PC-3 (cell line): ENCODE results near the gene IL17RB. TPM values are rescaled to one million over a fixed set of nuclear protein-coding genes. Genes with fewer than 3 reads are reported as not detected.
A peak's percentile ranks its signal among the peaks of the same experiment; 100 is the strongest.

Experiments
- ATAC-seq: fragments of 200-7000 bp; cut with Tn5 transposase; 2 replicates; pipeline ENCODE4 v1.9.1; 2020; ENCODE audit warnings: mild to moderate bottlenecking, moderate library complexity
- BruUV-seq: library from RNA; stranded (reverse); fragments of 400-500 nt; replicated peaks from 2 replicates; lab custom pipeline; 2021; lab: Mats Ljungman, UMichigan
- CTCF ChIA-PET: fragments of 300-600 bp; sonication (Branson Sonifier 250); formaldehyde crosslinking; loops from one replicate; lab custom pipeline; 2022; ENCODE audit warnings: antibody characterized with exemption; lab: Charles Lee
- POLR2A ChIA-PET: fragments of 300-600 bp; sonication (Branson Sonifier 250); formaldehyde crosslinking; loops from one replicate; lab custom pipeline; 2022; ENCODE audit warnings: antibody characterized with exemption; ENCODE audit not compliant: unreplicated experiment; lab: Charles Lee
- DNase-seq: peaks from one replicate; pipeline ENCODE4 v3.0.0-alpha.2; 2015
- H2AFZ ChIP-seq: fragments of 300-600 bp; sonication (generic); 2 replicates; pipeline ENCODE4 v1.6.0; 2016; ENCODE audit warnings: antibody characterized with exemption, low read length
- H3F3A ChIP-seq: fragments of 300-600 bp; sonication (generic); one replicate; pipeline ENCODE4 v1.6.0; 2017; ENCODE audit warnings: antibody characterized with exemption, low read length, control low read depth, mild to moderate bottlenecking; ENCODE audit not compliant: unreplicated experiment
- H3K27ac ChIP-seq: fragments of 300-600 bp; sonication (generic); 2 replicates; pipeline ENCODE4 v1.5.1; 2016; ENCODE audit warnings: mild to moderate bottlenecking, low read length
- H3K27me3 ChIP-seq: fragments of 300-600 bp; sonication (generic); 2 replicates; pipeline ENCODE4 v1.6.1; 2016; ENCODE audit warnings: low read length, mixed read lengths
- H3K36me3 ChIP-seq: fragments of 300-600 bp; sonication (generic); 2 replicates; pipeline ENCODE4 v1.6.1; 2016; ENCODE audit warnings: low read depth, mixed run types, low read length, mixed read lengths
- H3K4me1 ChIP-seq: fragments of 300-600 bp; sonication (generic); 2 replicates; pipeline ENCODE4 v1.5.1; 2016; ENCODE audit warnings: low read length; ENCODE audit not compliant: insufficient read depth
- H3K4me2 ChIP-seq: fragments of 300-600 bp; sonication (generic); 2 replicates; pipeline ENCODE4 v1.6.0; 2016; ENCODE audit warnings: low read length
- H3K4me3 ChIP-seq: fragments of 300-600 bp; sonication (generic); 2 replicates; pipeline ENCODE4 v1.5.1; 2016; ENCODE audit warnings: mild to moderate bottlenecking, low read length, mixed read lengths
- H3K79me2 ChIP-seq: fragments of 300-600 bp; sonication (generic); 2 replicates; pipeline ENCODE4 v1.6.1; 2017; ENCODE audit warnings: low read length, mixed read lengths
- H3K9ac ChIP-seq: fragments of 300-600 bp; sonication (generic); 2 replicates; pipeline ENCODE4 v1.6.0; 2016; ENCODE audit warnings: mild to moderate bottlenecking, low read length
- H3K9me2 ChIP-seq: fragments of 300-600 bp; sonication (generic); replicated peaks from 2 replicates; pipeline ENCODE4 v1.6.1; 2016; ENCODE audit warnings: mixed run types, low read length, mixed read lengths
- H3K9me3 ChIP-seq: fragments of 300-600 bp; sonication (generic); 2 replicates; pipeline ENCODE4 v1.6.1; 2016; ENCODE audit warnings: low read length, mixed read lengths
- H4K20me1 ChIP-seq: fragments of 300-600 bp; sonication (generic); 2 replicates; pipeline ENCODE4 v1.6.1; 2016; ENCODE audit warnings: low read length, mixed read lengths
- CTCF ChIP-seq: fragments of 300-600 bp; sonication (generic); conservative IDR thresholded peaks from 2 replicates; pipeline ENCODE4 v1.5.1; 2017; ENCODE audit warnings: antibody characterized with exemption, low read depth, mild to moderate bottlenecking, low read length
- EZH2 ChIP-seq: fragments of 300-600 bp; sonication (generic); IDR thresholded peaks from one replicate; pipeline ENCODE4 v1.6.1; 2017; ENCODE audit warnings: antibody characterized with exemption, mild to moderate bottlenecking, low read length; ENCODE audit not compliant: unreplicated experiment
- EZH2phosphoT487 ChIP-seq: fragments of 300-600 bp; sonication (generic); IDR thresholded peaks from 2 replicates; pipeline ENCODE4 v1.6.1; 2018; ENCODE audit warnings: mild to moderate bottlenecking, antibody characterized with exemption, low read length, borderline replicate concordance
- intact Hi-C: fragments of 100-400 bp; cut with micrococcal nuclease; formaldehyde crosslinking; loops from 2 replicates; pipeline ENCODE4 v1.9.0; 2023
- total RNA-seq: library from RNA; depleted of rRNA; stranded (reverse); fragments of >200 nt; gene quantifications from 2 replicates; pipeline ENCODE4 v1.2.3, GENCODE V29; 2014

The IL17RB gene
- total RNA-seq, 1 experiment from 2014 or later = 2.3 TPM

GRCh38 chr3:53820756-53821580 is 25.4 kb upstream of the IL17RB start:
- Histone ChIP-seq H3K9me3 (no peaks in the 10 kb centered on the region), H3F3A (no peaks in the 10 kb centered on the region), H3K27ac (no peak overlapping the region), H3K4me3 (no peak overlapping the region), H3K4me2 (no peak overlapping the region), H3K9ac (no peak overlapping the region), H3K4me1 (no peaks in the 10 kb centered on the region), H3K27me3 (no peaks in the 10 kb centered on the region; the same call in 1 of the 2 replicates), H3K9me2 (no peaks in the 10 kb centered on the region), H3K36me3 (no peaks in the 10 kb centered on the region), H3K79me2 (no peaks in the 10 kb centered on the region), H2AFZ (no peak overlapping the region), H4K20me1 (no peaks in the 10 kb centered on the region)
- BruUV-seq = no TSS peak
- TF ChIP-seq EZH2phosphoT487 (no peak), EZH2 (no peak), CTCF (no peak)
- POLR2A ChIA-PET = no interaction called here
- DNase-seq (no peak), ATAC-seq (no peak)
- intact Hi-C loops = no loop called here
- CTCF ChIA-PET = no interaction called here

- Histone ChIP-seq H3K9ac (no peak overlapping the region), H3K4me3 (no peak overlapping the region), H3K4me2 (no peak overlapping the region), H3K27ac (no peak overlapping the region), H3F3A (no peaks in the 10 kb centered on the region), H2AFZ (no peak overlapping the region), H4K20me1 (no peaks in the 10 kb centered on the region), H3K9me2 (no peaks in the 10 kb centered on the region), H3K27me3 (no peaks in the 10 kb centered on the region), H3K9me3 (no peaks in the 10 kb centered on the region), H3K79me2 (no peaks in the 10 kb centered on the region), H3K4me1 (no peaks in the 10 kb centered on the region), H3K36me3 (no peaks in the 10 kb centered on the region)
- POLR2A ChIA-PET = no interaction called here
- ATAC-seq (peak; percentile 83), DNase-seq (peak; percentile 42)
- intact Hi-C loops = no loop called here
- TF ChIP-seq CTCF = no peak
- no peak for TF ChIP-seq EZH2phosphoT487
- no peak for TF ChIP-seq EZH2
- no TSS peak for BruUV-seq
- CTCF ChIA-PET = no interaction called here
These were observed 24.7 kb upstream of the IL17RB start for GRCh38 chr3:53821631-53822121.

GRCh38 chr3:53822331-53822741 is 24.0 kb upstream of the IL17RB start:
- Histone ChIP-seq H3F3A (no peaks in the 10 kb centered on the region), H3K4me2 (no peak overlapping the region), H3K36me3 (no peaks in the 10 kb centered on the region), H3K27ac (no peak overlapping the region), H3K79me2 (no peaks in the 10 kb centered on the region), H2AFZ (no peak overlapping the region), H3K9me2 (no peaks in the 10 kb centered on the region), H3K4me1 (no peaks in the 10 kb centered on the region), H3K4me3 (no peak overlapping the region), H3K9ac (no peak overlapping the region), H3K9me3 (no peaks in the 10 kb centered on the region), H4K20me1 (no peaks in the 10 kb centered on the region), H3K27me3 (no peaks in the 10 kb centered on the region)
- BruUV-seq = no TSS peak
- TF ChIP-seq EZH2 (no peak), EZH2phosphoT487 (no peak), CTCF (no peak)
- ATAC-seq (no peak), DNase-seq (no peak)
- POLR2A ChIA-PET = no interaction called here
- intact Hi-C loops = no loop called here
- CTCF ChIA-PET = no interaction called here
